AG04449 (cell line): ENCODE data around the gene RXFP1.

Source experiments
- CTCF ChIA-PET: fragments of 350-600 bp; formaldehyde crosslinking; extraction: SDS; loops from one replicate; lab custom pipeline; 2021; ENCODE audit warnings: antibody characterized with exemption; lab: Yijun Ruan, JAX
- POLR2A ChIA-PET: fragments of 400-600, 350-600 bp; formaldehyde crosslinking; extraction: SDS; loops from one replicate; lab custom pipeline; 2020; ENCODE audit warnings: antibody characterized with exemption, inconsistent platforms; lab: Yijun Ruan, JAX
- DNase-seq: peaks from one replicate; pipeline ENCODE4 v3.0.0-alpha.2; 2010; ENCODE audit warnings: low read depth, low spot score
- H3K4me3 ChIP-seq: 2 replicates; pipeline ENCODE4 v1.5.1; 2011; ENCODE audit warnings: low read depth, mild to moderate bottlenecking, control low read depth, low read length
- TF ChIP-seq, protein P1 (sequence below): IDR thresholded peaks from one replicate; pipeline ENCODE4 v1.5.1; 2011; ENCODE audit warnings: mild to moderate bottlenecking, moderate library complexity, low read length, control low read depth, inconsistent platforms; ENCODE audit not compliant: insufficient read depth; ENCODE audit errors: missing control alignments

The RXFP1 gene

DNA sequence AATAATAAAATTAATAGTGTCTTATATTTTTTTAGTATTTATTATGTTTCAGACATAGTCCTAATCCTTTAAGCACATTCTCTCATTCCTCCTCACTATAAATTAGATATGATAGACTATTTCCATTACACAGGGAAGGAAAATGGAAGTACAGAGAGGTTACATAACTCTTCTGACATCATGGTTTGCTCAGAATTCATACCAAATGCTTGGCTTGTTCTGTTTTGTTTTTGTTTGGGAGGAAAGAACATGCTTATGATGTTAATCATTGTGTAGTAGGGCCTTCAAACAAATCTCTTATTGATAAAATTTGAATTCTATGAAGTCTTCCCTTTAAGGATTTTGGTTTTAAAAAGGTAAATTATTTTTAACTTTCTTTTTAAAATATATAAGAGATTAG lies 59.5 kb downstream of the RXFP1 start:
- H3K4me3 ChIP-seq: no peak overlapping the region
- no peak for DNase-seq
- ChIA-PET POLR2A (no interaction called here), CTCF (interaction anchor here (1.1 kb wide), 1 partner anchor 329 kb away, joined by 3 read pairs; no protein-coding TSS in a partner anchor)
- TF ChIP-seq, protein P1, sequence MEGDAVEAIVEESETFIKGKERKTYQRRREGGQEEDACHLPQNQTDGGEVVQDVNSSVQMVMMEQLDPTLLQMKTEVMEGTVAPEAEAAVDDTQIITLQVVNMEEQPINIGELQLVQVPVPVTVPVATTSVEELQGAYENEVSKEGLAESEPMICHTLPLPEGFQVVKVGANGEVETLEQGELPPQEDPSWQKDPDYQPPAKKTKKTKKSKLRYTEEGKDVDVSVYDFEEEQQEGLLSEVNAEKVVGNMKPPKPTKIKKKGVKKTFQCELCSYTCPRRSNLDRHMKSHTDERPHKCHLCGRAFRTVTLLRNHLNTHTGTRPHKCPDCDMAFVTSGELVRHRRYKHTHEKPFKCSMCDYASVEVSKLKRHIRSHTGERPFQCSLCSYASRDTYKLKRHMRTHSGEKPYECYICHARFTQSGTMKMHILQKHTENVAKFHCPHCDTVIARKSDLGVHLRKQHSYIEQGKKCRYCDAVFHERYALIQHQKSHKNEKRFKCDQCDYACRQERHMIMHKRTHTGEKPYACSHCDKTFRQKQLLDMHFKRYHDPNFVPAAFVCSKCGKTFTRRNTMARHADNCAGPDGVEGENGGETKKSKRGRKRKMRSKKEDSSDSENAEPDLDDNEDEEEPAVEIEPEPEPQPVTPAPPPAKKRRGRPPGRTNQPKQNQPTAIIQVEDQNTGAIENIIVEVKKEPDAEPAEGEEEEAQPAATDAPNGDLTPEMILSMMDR: no peak

DNA sequence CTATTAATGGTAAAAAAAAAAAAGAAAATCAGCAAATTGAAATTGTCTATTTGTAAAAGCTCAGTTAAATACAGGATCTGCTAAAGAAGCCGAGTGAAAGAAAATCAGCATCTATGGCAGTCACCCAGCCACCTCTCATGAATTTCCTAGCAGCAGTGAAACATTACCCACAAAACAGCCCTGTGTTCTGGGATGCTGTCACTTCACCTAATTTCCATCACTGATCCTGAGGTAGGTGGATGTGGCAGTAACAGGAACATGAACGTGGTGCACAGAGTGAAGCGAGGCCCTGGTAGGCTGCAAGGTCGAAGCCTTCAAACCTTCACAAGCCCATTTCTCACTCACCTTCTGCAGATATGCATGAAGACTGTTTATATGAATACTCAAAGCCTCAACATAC lies 65.2 kb downstream of the RXFP1 start:
- H3K4me3 ChIP-seq: no peak overlapping the region
- CTCF ChIA-PET: interaction anchor here (1.1 to 1.8 kb wide), 2 partner anchors 10 to 332 kb away, joined by 3 to 6 read pairs; no protein-coding TSS in a partner anchor
- no peak for DNase-seq
- POLR2A ChIA-PET: no interaction called here
- TF ChIP-seq, protein P1: no peak

DNA sequence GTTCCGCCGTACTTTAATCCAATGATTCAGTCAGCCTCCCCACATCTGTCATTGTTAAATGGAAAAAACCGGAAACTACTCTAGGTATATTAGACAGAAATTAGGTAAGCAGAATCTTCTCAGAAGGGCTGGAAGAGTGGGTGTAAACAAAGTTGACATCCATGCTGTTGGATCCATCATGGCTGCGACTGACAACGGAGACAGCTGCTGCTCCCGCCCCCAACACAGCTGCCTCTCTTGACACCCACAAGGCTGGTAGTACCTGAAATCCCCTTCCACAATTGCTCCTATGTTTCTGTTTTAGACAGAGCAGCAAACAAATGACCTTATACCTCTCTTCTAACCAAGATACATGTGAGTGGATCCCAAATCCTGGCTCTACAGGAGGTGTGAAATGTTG lies 66.6 kb downstream of the RXFP1 start:
- DNase-seq: no peak
- H3K4me3 ChIP-seq: no peak overlapping the region
- ChIA-PET CTCF (no interaction called here), POLR2A (no interaction called here)
- TF ChIP-seq, protein P1: no peak

DNA sequence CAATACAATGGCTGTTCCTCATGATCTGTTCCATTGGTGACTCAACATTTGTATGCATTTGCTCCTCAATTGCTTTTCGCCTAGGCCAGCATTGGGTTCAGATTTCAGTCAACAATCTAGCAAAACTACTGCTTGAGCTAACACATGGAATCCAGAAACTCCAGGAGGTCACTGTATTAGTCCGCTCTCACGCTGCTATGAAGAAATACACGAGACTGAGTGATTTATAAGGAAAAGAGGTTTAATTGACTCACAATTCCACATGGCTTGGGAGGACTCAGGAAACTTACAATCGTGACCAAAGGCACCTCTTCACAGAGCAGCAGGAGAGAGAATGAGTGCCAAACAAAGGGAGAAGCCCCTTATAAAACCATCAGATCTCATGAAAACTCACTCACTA lies 67.1 kb downstream of the RXFP1 start:
- CTCF ChIA-PET: no interaction called here
- TF ChIP-seq, protein P1: no peak
- POLR2A ChIA-PET: no interaction called here
- DNase-seq: no peak
- H3K4me3 ChIP-seq: no peak overlapping the region

DNA sequence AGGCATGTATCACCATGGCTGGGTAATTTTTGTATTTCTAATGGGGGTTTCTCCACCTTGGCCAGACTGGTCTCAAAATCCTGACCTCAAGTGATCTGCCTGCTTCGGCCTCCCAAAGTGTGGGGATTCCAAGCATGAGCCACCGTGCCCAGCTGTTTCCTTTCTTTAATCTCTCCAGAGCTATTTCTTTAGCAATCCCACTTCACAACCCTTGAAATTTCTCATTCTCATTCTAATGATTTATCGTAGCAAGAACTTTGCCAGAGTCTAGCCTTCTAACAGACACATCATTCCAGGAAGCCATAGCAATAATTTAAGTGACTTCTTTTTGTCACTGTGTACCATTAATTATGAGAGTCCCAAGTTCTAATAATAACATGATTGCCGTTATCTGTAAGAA lies 68.6 kb downstream of the RXFP1 start:
- CTCF ChIA-PET: no interaction called here
- TF ChIP-seq, protein P1: no peak
- POLR2A ChIA-PET: no interaction called here
- H3K4me3 ChIP-seq: no peak overlapping the region
- no peak for DNase-seq

DNA sequence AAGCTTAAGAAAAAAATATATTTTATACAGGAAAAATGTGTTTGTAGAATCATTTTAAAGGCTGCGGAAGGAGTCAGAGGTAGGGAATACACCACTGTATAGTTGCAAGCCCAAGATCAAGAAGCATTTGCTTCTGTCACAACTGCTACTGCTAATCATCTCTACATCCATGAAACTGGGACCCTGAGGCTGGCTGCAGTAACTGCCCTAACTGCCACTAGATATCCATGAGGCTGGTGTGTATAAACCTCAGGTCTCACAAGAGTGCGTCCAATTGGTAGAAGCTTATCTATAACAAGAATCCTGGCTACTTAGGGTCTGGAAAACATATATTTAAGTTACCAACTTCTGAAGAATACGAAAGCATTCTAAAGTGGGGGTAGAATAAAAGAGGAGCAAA lies 69.1 kb downstream of the RXFP1 start:
- no peak overlapping the region for H3K4me3 ChIP-seq
- CTCF ChIA-PET: no interaction called here
- POLR2A ChIA-PET: no interaction called here
- DNase-seq: no peak
- TF ChIP-seq, protein P1: no peak
